K562 (cell line): Measurements from ENCODE around the gene TMEM129. TPM values are rescaled to one million over a fixed set of nuclear protein-coding genes. Genes with fewer than 3 reads are reported as not detected.
A peak's percentile ranks its signal among the peaks of the same experiment; 100 is the strongest.

ENCODE experiments used
- ATAC-seq: fragments of 200-7000 bp; cut with Tn5 transposase; 3 replicates; pipeline ENCODE4 v1.9.1; 2020; ENCODE audit warnings: moderate library complexity
- BruUV-seq: library from RNA; stranded (reverse); fragments of 400-500 nt; replicated peaks from 2 replicates; lab custom pipeline; 2021; lab: Mats Ljungman, UMichigan
- CTCF ChIA-PET: fragments of 300-600 bp; formaldehyde crosslinking; extraction: SDS; loops from one replicate; lab custom pipeline; 2021; ENCODE audit warnings: low intra/inter-chr PET ratio; lab: Yijun Ruan, JAX
- POLR2A ChIA-PET: fragments of 300-600, 350-650 bp; sonication (Branson Sonifier 250); formaldehyde crosslinking; extraction: SDS; loops from one replicate; lab custom pipeline; 2021; ENCODE audit warnings: antibody characterized with exemption, inconsistent platforms; lab: Yijun Ruan, JAX
- DNase-seq, 4 experiments: peaks; one replicate each; pipeline versions ENCODE4 v3.0.0 to v3.0.0-alpha.2; 2011 to 2018; ENCODE audit warnings: low spot score in 3 of 4, mixed read lengths in 3 of 4; ENCODE audit errors: extremely low read depth in 1 of 4
- FAIRE-seq: peaks from 2 replicates; lab custom pipeline; 2011; peaks lifted over from hg19 to GRCh38; lab: Jason Lieb, UNC
- H2AFZ ChIP-seq: 2 replicates; pipeline ENCODE4 v1.6.0; 2011; ENCODE audit warnings: low read depth, low read length, control low read depth, inconsistent platforms
- H3K27ac ChIP-seq: fragments of 200-600 bp; 3 replicates; pipeline ENCODE4 v1.8.0; 2011; ENCODE audit warnings: low read depth, mild to moderate bottlenecking, control low read depth, inconsistent platforms, low read length, moderate library complexity, mixed read lengths; ENCODE audit errors: extremely low read depth
- H3K27me3 ChIP-seq, 2 experiments: fragments of 300-600 bp in 1 of 2; 2 replicates in 1 of 2; 3 replicates in 1 of 2; pipeline versions ENCODE4 v1.6.0 to v1.8.0; 2011; ENCODE audit warnings: inconsistent platforms in 2 of 2, low read length in 2 of 2, mild to moderate bottlenecking in 1 of 2, mixed read lengths in 1 of 2, moderate library complexity in 1 of 2; ENCODE audit not compliant: control insufficient read depth in 2 of 2, insufficient read depth in 2 of 2
- H3K36me3 ChIP-seq: fragments of 300-600 bp; 3 replicates; pipeline ENCODE4 v1.8.0; 2011; ENCODE audit warnings: mild to moderate bottlenecking, low read length, inconsistent platforms; ENCODE audit not compliant: control insufficient read depth, insufficient read depth
- H3K4me1 ChIP-seq, 2 experiments: fragments of 200-600 bp in 1 of 2; replicated peaks in 1 of 2; 2 replicates in 1 of 2; 3 replicates in 1 of 2; pipeline versions ENCODE4 v1.5.1 to v1.8.0; 2011; ENCODE audit warnings: inconsistent platforms in 2 of 2, low read length in 2 of 2, mild to moderate bottlenecking in 1 of 2, mixed read lengths in 1 of 2, moderate library complexity in 1 of 2; ENCODE audit not compliant: control insufficient read depth in 2 of 2, insufficient read depth in 2 of 2
- H3K4me2 ChIP-seq: 2 replicates; pipeline ENCODE4 v1.6.1; 2011; ENCODE audit warnings: low read length, control low read depth, inconsistent platforms, mixed read lengths; ENCODE audit not compliant: insufficient read depth
- H3K4me3 ChIP-seq: fragments of 200-600 bp; sonication (generic), shearing (Covaris generic); 2 replicates; pipeline ENCODE4 v1.5.1; 2016; ENCODE audit warnings: control low read depth, inconsistent platforms
- H3K79me2 ChIP-seq: fragments of 200-600 bp; 3 replicates; pipeline ENCODE4 v1.8.0; 2011; ENCODE audit warnings: low read length, inconsistent platforms; ENCODE audit not compliant: control insufficient read depth, insufficient read depth
- H3K9ac ChIP-seq, 2 experiments: 2 replicates each; pipeline versions ENCODE4 v1.6.0 to v1.6.1; 2011; ENCODE audit warnings: low read depth in 2 of 2, low read length in 2 of 2, control low read depth in 1 of 2, inconsistent platforms in 1 of 2, mild to moderate bottlenecking in 1 of 2, mixed read lengths in 1 of 2; ENCODE audit not compliant: insufficient read depth in 1 of 2
- H3K9me1 ChIP-seq: one replicate; pipeline ENCODE4 v1.6.0; 2011; ENCODE audit warnings: inconsistent platforms, mild to moderate bottlenecking, low read length, moderate library complexity; ENCODE audit not compliant: control insufficient read depth, insufficient read depth
- H3K9me3 ChIP-seq: replicated peaks from 2 replicates; pipeline ENCODE4 v1.5.1; 2011; ENCODE audit warnings: low read depth, low read length, inconsistent platforms; ENCODE audit not compliant: control insufficient read depth, insufficient read depth
- H4K20me1 ChIP-seq: replicated peaks from 2 replicates; pipeline ENCODE4 v1.6.1; 2011; ENCODE audit warnings: low read length, inconsistent platforms, mixed read lengths; ENCODE audit not compliant: control insufficient read depth, insufficient read depth
- ARID3B ChIP-seq: fragments of 250-450 bp; sonication (Bioruptor Pico); IDR thresholded peaks from 2 replicates; pipeline ENCODE4 v1.4.0; 2020; ENCODE audit warnings: borderline replicate concordance
- FOXA1 ChIP-seq: fragments of 450-650 bp; IDR thresholded peaks from 2 replicates; pipeline ENCODE4 v1.6.1; 2016; ENCODE audit warnings: mild to moderate bottlenecking, borderline replicate concordance
- NFIC ChIP-seq: fragments of 450-650 bp; IDR thresholded peaks from 2 replicates; pipeline ENCODE4 v1.6.1; 2017; ENCODE audit warnings: mild to moderate bottlenecking, inconsistent platforms
- POLR2AphosphoS5 ChIP-seq: IDR thresholded peaks from 2 replicates; pipeline ENCODE4 v1.6.1; 2011; ENCODE audit warnings: mild to moderate bottlenecking, low read depth, low read length, moderate library complexity; ENCODE audit not compliant: control insufficient read depth, insufficient read depth
- WGBS: fragments of 100-300 bp; shearing (Covaris generic); methylation state at CpG from one replicate; pipeline ENCODE4 v1.1.6; 2016; ENCODE audit warnings: low coverage, mixed read lengths; ENCODE audit not compliant: insufficient coverage; ENCODE audit errors: missing lambda C conversion rate; 5-methylcytosine and 5-hydroxymethylcytosine counted together
- in situ Hi-C: fragments of 300-500 bp; cut with MboI; formaldehyde crosslinking; loops from 4 replicates; pipeline ENCODE4 v1.15.0; 2018; ENCODE audit warnings: inconsistent platforms, mixed read lengths
- intact Hi-C: fragments of 100-400 bp; cut with micrococcal nuclease; formaldehyde crosslinking; loops from 2 replicates; pipeline ENCODE4 v1.14.2; 2022
- polyA plus RNA-seq, 8 experiments: library from polyadenylated mRNA; depleted of rRNA in 4 of 8; stranded (reverse) in 5 of 8; unstranded in 3 of 8; fragments of >200 nt; fragmentation: Nextera tagmentation in 2 of 8; fragmentation: Illumina TruSeq in 1 of 8; extraction: Ambion mirVana in 2 of 8; extraction: Trizol in 1 of 8; gene quantifications; 2 replicates each; pipeline versions ENCODE4 v1.2.1 to v1.2.3, GENCODE V29; 2011 to 2014; ENCODE audit warnings: inconsistent platforms in 1 of 8, missing spikeins in 1 of 8
- total RNA-seq, 7 experiments: library from RNA; depleted of rRNA in 6 of 7; stranded (reverse); fragments of >200 nt in 6 of 7; fragmentation: Illumina TruSeq in 2 of 7; extraction: Trizol in 2 of 7; gene quantifications; 2 replicates each; pipeline versions ENCODE4 v1.2.1 to v1.2.3, GENCODE V29; 2011 to 2021; ENCODE audit warnings: low replicate concordance in 1 of 7

The TMEM129 gene
- total and polyA plus RNA-seq, 9 of the 15 experiments (the other 6 are each of a cell fraction or from before 2014, with no cell fraction given): 0.34 to 47.2 (median 18.8) TPM

DNA sequence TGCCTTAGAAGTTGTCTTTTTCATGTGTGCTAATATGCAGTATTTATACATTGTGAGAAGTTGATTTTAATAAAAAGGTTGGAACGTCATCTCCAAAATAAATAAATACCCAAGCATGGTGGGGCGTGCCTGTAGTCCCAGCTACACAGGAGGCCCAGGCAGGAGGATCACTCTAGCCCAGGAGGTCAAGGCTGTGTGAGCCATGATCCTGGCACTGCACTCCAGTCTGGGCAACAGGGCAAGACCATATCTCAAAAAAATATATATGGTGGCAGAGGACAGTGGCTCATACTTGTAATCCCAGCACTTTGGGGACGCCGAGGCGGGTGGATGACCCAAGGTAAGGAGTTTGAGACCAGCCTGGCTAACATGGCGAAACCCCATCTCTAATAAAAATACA is 15.4 kb downstream of the TMEM129 start:
- no TSS peak for BruUV-seq
- WGBS: 88% methylated on average over 6 of the region's 6 CpGs
- peaks cover 92% of the 10 kb centered on the region for H3K36me3 ChIP-seq
- H3K27me3 ChIP-seq: no peaks in the 10 kb centered on the region
- ChIA-PET POLR2A (interaction anchor here (0.6 to 6.8 kb wide), 5 partner anchors 12 to 143 kb away, joined by 3 to 49 read pairs (median 4); no protein-coding TSS in a partner anchor), CTCF (no interaction called here)
- no peak overlapping the region for H2AFZ ChIP-seq
- FAIRE-seq (no peak), ATAC-seq (no peak), DNase-seq (no peak)
- no peaks in the 10 kb centered on the region for H3K9me3 ChIP-seq
- TF ChIP-seq ARID3B (CRISPR knock-in tag) (no peak), POLR2AphosphoS5 (peak; percentile 26; the same call in 1 of the 2 replicates)
- intact Hi-C loops: no loop called here
- H3K27ac ChIP-seq: no peak overlapping the region
- peaks cover 3% of the 10 kb centered on the region for H3K9me1 ChIP-seq
- H3K4me1 ChIP-seq: peaks cover 10 to 16% of the 10 kb centered on the region in 2 experiments; a peak in 4 of 5 replicates
- no peak overlapping the region for H3K4me2 ChIP-seq
- in situ Hi-C loops: no loop called here
- H3K4me3 ChIP-seq: no peak overlapping the region
- H4K20me1 ChIP-seq: peaks cover 49% of the 10 kb centered on the region
- H3K9ac ChIP-seq: peak overlapping the region in 1 of 2 experiments; percentile 77; a peak in 1 of 4 replicates
- H3K79me2 ChIP-seq: peaks cover 94% of the 10 kb centered on the region

- CTCF ChIA-PET: no interaction called here
- Histone ChIP-seq H3K9me3 (no peaks in the 10 kb centered on the region), H3K4me2 (no peak overlapping the region), H3K79me2 (peaks cover 82% of the 10 kb centered on the region), H3K36me3 (peaks cover 94% of the 10 kb centered on the region), H3K27me3 (no peaks in the 10 kb centered on the region), H4K20me1 (peaks cover 34% of the 10 kb centered on the region), H3K4me1 (peaks cover 0 to 5% of the 10 kb centered on the region in 2 experiments; a peak in 3 of 5 replicates), H3K27ac (no peak overlapping the region), H2AFZ (no peak overlapping the region), H3K9me1 (peaks cover 3% of the 10 kb centered on the region), H3K4me3 (no peak overlapping the region), H3K9ac (no peak overlapping the region)
- in situ Hi-C loops: no loop called here
- BruUV-seq: no TSS peak
- intact Hi-C loops: no loop called here
- POLR2A ChIA-PET: interaction anchor here (0.6 to 1.5 kb wide), 5 partner anchors 9 to 666 kb away, joined by 3 to 10 read pairs (median 3); partner anchors contain the start of genes TACC3 and TMEM129
- ATAC-seq: no peak; the same call in 2 of the 3 replicates
- FAIRE-seq: no peak
- 86% methylated on average over 1 of the region's 1 CpG for WGBS
- no peak for DNase-seq
- no peak for TF ChIP-seq FOXA1
- TF ChIP-seq NFIC: peak; percentile 60
Observed at GRCh38 chr4:1703867-1704266, 17.3 kb downstream of the TMEM129 start.
